ENCODE data around the gene RFNG.
A peak's percentile ranks its signal among the peaks of the same experiment; 100 is the strongest.

The RFNG gene

DNA sequence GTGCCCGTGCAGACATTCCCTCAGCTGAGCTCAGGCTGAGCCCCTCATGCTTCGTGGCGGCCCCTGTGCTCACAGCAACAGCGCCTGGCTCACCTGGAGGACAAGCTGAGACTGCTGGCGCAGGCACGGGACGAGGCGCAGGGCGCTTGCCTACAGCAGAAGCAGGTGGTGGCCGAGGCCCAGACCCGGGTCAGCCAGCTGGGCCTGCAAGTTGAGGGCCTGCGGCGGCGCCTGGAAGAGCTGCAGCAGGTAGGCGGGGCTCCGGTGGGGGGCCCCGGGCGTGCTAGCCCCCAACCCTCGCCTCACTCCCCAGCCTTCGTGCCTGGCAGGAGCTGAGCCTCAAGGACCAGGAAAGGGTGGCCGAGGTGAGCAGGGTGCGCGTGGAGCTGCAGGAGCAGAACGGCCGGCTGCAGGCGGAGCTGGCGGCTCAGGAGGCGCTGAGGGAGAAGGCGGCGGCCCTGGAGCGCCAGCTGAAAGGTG lies 21.6 kb downstream of the RFNG start:
- H3K9me3 Mint-ChIP-seq, result no peaks in the 10 kb centered on the region
- DNase-seq, result no peak
- H3K27ac Mint-ChIP-seq, result no peak overlapping the region
- peaks cover 25% of the 10 kb centered on the region for H3K4me1 Mint-ChIP-seq
- peaks cover 14% of the 10 kb centered on the region for H3K36me3 Mint-ChIP-seq
- peak overlapping the region; percentile 48 for H3K4me3 Mint-ChIP-seq
- H3K27me3 Mint-ChIP-seq, result peaks cover 14% of the 10 kb centered on the region
- CTCF ChIA-PET, result interaction anchor here (0.8 to 2.5 kb wide), 12 partner anchors 8 to 320 kb away, joined by 3 to 16 read pairs (median 4); partner anchors contain the start of gene CENPX

DNA sequence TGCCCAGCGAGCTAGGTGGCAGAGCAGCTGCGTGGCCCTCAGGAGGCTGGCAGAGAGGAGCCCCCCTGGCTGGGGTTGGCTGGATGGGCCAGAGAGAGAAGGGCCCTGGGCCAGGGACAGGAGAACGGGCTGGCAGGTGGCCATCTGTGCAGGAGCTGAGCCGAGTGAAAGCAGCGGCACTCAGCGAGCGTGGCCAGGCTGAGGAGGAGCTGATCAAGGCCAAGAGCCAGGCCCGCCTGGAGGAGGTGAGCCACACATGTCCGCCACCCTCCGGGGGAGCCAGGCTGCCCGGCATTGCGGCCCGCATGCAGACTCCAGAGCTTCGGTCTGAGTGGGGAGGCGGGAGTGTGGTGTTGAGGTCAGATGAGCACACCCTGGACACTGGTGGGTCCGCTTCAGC lies 22.2 kb downstream of the RFNG start:
- no peaks in the 10 kb centered on the region for H3K9me3 Mint-ChIP-seq
- CTCF ChIA-PET, result interaction anchor here (1.3 to 2.5 kb wide), 5 partner anchors 9 to 209 kb away, joined by 6 to 16 read pairs (median 10); no protein-coding TSS in a partner anchor
- H3K27ac Mint-ChIP-seq, result no peak overlapping the region
- peaks cover 14% of the 10 kb centered on the region for H3K27me3 Mint-ChIP-seq
- peaks cover 26% of the 10 kb centered on the region for H3K4me1 Mint-ChIP-seq
- no peak for DNase-seq
- peaks cover 14% of the 10 kb centered on the region for H3K36me3 Mint-ChIP-seq
- peak overlapping the region; percentile 48 for H3K4me3 Mint-ChIP-seq

DNA sequence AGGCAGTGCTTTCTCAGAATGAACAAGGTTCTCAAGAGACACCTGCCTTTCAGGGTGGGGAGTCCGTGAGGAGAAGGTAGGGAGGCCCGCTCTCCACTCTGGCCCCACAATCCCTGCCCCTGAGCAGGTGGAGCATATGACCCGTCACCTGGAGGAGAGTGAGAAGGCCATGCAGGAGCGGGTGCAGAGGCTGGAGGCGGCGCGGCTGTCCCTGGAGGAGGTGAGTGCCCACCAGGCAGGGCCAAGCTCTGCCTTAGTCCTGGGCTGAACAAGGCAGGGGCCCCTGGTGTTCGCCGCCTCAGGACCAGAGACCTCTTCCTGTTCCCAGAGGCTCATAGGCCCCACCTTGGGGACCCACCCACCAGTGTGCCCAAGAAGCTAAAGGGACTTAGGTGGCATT lies 22.6 kb downstream of the RFNG start:
- Mint-ChIP-seq H3K36me3 (peaks cover 14% of the 10 kb centered on the region), H3K4me1 (peaks cover 30% of the 10 kb centered on the region), H3K27me3 (peaks cover 14% of the 10 kb centered on the region), H3K4me3 (peak overlapping the region; percentile 18), H3K27ac (no peak overlapping the region), H3K9me3 (no peaks in the 10 kb centered on the region)
- no peak for DNase-seq
- CTCF ChIA-PET, result interaction anchor here (1.3 to 2.5 kb wide), 4 partner anchors 9 to 128 kb away, joined by 6 to 16 read pairs (median 11); no protein-coding TSS in a partner anchor

DNA sequence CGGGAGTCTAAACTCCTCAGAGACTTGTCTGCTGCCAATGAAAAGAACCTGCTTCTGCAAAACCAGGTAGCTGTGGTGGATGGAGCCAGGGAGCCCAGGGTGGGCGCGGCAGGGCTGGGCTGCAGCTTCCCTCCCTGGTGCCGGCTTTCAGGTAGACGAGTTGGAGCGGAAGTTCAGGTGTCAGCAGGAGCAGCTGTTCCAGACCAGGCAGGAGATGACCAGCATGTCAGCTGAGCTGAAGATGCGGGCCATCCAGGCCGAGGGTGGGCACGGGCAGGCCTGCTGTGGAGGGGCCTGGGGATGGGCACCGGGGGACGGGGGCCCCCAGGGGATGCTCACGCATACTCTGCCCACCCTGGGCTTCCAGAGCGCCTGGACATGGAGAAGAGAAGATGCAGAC lies 23.4 kb downstream of the RFNG start:
- no peak overlapping the region for H3K27ac Mint-ChIP-seq
- H3K4me3 Mint-ChIP-seq, result no peak overlapping the region
- CTCF ChIA-PET, result interaction anchor here (2.1 kb wide), 1 partner anchor 9 kb away, joined by 7 read pairs; the partner anchor contains the start of gene DCXR
- peaks cover 14% of the 10 kb centered on the region for H3K36me3 Mint-ChIP-seq
- peaks cover 12% of the 10 kb centered on the region for H3K27me3 Mint-ChIP-seq
- peaks cover 33% of the 10 kb centered on the region for H3K4me1 Mint-ChIP-seq
- DNase-seq, result no peak
- no peaks in the 10 kb centered on the region for H3K9me3 Mint-ChIP-seq

- no peak for DNase-seq
- Mint-ChIP-seq H3K9me3 (no peaks in the 10 kb centered on the region), H3K27ac (no peak overlapping the region), H3K27me3 (no peaks in the 10 kb centered on the region), H3K36me3 (peaks cover 15% of the 10 kb centered on the region), H3K4me1 (peaks cover 47% of the 10 kb centered on the region), H3K4me3 (peak overlapping the region; percentile 15)
- CTCF ChIA-PET, result interaction anchor here (1.7 kb wide), 1 partner anchor 66 kb away, joined by 8 read pairs; no protein-coding TSS in a partner anchor
Measured at GRCh38 chr17:82025401-82026107, 26.1 kb downstream of the RFNG start.

GRCh38 chr17:82024859-82025258 lies 26.8 kb downstream of the RFNG start:
- Mint-ChIP-seq H3K27ac (no peak overlapping the region), H3K4me3 (no peak overlapping the region), H3K4me1 (peaks cover 50% of the 10 kb centered on the region), H3K9me3 (no peaks in the 10 kb centered on the region), H3K36me3 (peaks cover 15% of the 10 kb centered on the region), H3K27me3 (no peaks in the 10 kb centered on the region)
- CTCF ChIA-PET, result no interaction called here
- no peak for DNase-seq

- no peaks in the 10 kb centered on the region for H3K9me3 Mint-ChIP-seq
- H3K36me3 Mint-ChIP-seq, result peaks cover 12% of the 10 kb centered on the region
- H3K27me3 Mint-ChIP-seq, result no peaks in the 10 kb centered on the region
- DNase-seq, result peak; percentile 47
- H3K4me1 Mint-ChIP-seq, result peaks cover 46% of the 10 kb centered on the region
- peak overlapping the region; percentile 83 for H3K4me3 Mint-ChIP-seq
- H3K27ac Mint-ChIP-seq, result no peak overlapping the region
- CTCF ChIA-PET, result interaction anchor here (0.9 to 6.0 kb wide), 4 partner anchors 14 to 242 kb away, joined by 3 to 103 read pairs (median 4); partner anchors contain the start of genes DCXR and NOTUM
Measured at GRCh38 chr17:82023447-82024241, 28.0 kb downstream of the RFNG start.

DNA sequence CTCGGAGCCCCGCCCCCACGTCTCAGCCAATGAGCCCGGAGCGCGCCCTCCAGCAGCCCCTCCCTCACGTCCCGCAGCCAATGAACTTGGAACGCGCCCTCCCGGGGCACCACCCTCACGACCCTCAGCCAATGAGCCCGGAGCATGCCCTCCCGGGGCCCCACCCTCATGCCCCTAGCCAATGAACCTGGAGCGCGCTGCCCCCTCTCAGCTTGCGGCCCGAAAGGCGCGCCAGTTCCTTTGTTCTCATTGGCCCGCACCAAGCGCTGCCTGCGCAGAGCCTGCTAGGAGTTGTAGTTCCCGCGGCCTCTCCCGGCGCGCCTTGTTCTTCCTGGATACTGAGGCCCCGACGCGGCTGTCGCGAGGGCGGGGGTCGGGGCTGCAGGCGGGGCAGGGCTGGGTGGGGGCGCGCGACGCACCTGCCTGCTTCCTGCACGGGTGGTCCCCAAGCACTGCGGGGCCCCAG lies 28.6 kb downstream of the RFNG start, which contains the start of gene LRRC45:
TSS of gene LRRC45 (plus strand) at position 325 of the 466 bp plus-strand sequence. CDS start 339 bp downstream, outside the sequence.
- peak; percentile 100 for DNase-seq
- peaks cover 49% of the 10 kb centered on the region for H3K4me1 Mint-ChIP-seq
- H3K27ac Mint-ChIP-seq, result peak within 1 kb of the TSS; percentile 81
- no peaks in the 10 kb centered on the region for H3K9me3 Mint-ChIP-seq
- peak within 1 kb of the TSS; percentile 83 for H3K4me3 Mint-ChIP-seq
- CTCF ChIA-PET, result interaction anchor here (0.9 to 6.0 kb wide), 7 partner anchors 7 to 242 kb away, joined by 3 to 103 read pairs (median 6); partner anchors contain the start of genes DCXR and NOTUM
- H3K36me3 Mint-ChIP-seq, result peaks cover 13% of the 10 kb centered on the region
- H3K27me3 Mint-ChIP-seq, result no peaks in the 10 kb centered on the region

- peak within 1 kb of the TSS; percentile 83 for H3K4me3 Mint-ChIP-seq
- CTCF ChIA-PET, result interaction anchor here (0.9 to 6.0 kb wide), 9 partner anchors 8 to 243 kb away, joined by 3 to 103 read pairs (median 4); partner anchors contain the start of genes DCXR and NOTUM
- no peak for DNase-seq
Measured at GRCh38 chr17:82022310-82022980, 29.2 kb downstream of the RFNG start, which contains the start of gene CENPX. Gene CENPX, minus strand, starts transcription at chr17:82022878. Its CDS starts 17 bp downstream, at chr17:82022861.

DNA sequence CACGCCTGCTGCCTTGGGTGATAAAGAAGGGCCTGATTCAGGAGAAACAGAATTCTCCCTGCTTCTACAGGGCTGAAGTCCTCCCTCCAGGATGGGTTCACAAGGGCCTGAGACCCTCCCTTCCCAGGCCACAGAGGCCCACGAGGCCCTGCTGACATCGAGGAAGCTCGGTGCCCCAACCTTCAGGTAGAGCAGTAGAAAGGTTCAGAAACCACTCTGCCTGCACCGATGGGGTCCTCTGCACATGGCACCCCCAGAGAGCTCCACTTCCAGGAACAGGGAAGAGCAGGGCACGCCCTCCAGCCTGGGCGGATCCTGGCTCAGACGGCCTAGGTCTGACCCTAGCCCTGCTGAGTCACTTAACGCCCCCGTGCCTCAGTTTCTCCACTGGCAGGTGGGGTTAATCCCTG lies 29.7 kb downstream of the RFNG start:
- no peaks in the 10 kb centered on the region for H3K9me3 Mint-ChIP-seq
- peaks cover 41% of the 10 kb centered on the region for H3K4me1 Mint-ChIP-seq
- H3K27ac Mint-ChIP-seq, result peak overlapping the region; percentile 81
- H3K27me3 Mint-ChIP-seq, result no peaks in the 10 kb centered on the region
- H3K4me3 Mint-ChIP-seq, result peak overlapping the region; percentile 81
- no peak for DNase-seq
- H3K36me3 Mint-ChIP-seq, result peaks cover 10% of the 10 kb centered on the region
- CTCF ChIA-PET, result interaction anchor here (0.9 to 6.0 kb wide), 9 partner anchors 8 to 287 kb away, joined by 3 to 103 read pairs (median 4); partner anchors contain the start of gene NOTUM

More at GRCh38 chr17:82022310-82022980, 29.2 kb downstream of the RFNG start, which contains the start of gene CENPX:
- peaks cover 13% of the 10 kb centered on the region for H3K36me3 Mint-ChIP-seq
- H3K9me3 Mint-ChIP-seq, result no peaks in the 10 kb centered on the region
- H3K4me1 Mint-ChIP-seq, result peaks cover 46% of the 10 kb centered on the region
- H3K27ac Mint-ChIP-seq, result peak within 1 kb of the TSS; percentile 81
- no peaks in the 10 kb centered on the region for H3K27me3 Mint-ChIP-seq

DNA sequence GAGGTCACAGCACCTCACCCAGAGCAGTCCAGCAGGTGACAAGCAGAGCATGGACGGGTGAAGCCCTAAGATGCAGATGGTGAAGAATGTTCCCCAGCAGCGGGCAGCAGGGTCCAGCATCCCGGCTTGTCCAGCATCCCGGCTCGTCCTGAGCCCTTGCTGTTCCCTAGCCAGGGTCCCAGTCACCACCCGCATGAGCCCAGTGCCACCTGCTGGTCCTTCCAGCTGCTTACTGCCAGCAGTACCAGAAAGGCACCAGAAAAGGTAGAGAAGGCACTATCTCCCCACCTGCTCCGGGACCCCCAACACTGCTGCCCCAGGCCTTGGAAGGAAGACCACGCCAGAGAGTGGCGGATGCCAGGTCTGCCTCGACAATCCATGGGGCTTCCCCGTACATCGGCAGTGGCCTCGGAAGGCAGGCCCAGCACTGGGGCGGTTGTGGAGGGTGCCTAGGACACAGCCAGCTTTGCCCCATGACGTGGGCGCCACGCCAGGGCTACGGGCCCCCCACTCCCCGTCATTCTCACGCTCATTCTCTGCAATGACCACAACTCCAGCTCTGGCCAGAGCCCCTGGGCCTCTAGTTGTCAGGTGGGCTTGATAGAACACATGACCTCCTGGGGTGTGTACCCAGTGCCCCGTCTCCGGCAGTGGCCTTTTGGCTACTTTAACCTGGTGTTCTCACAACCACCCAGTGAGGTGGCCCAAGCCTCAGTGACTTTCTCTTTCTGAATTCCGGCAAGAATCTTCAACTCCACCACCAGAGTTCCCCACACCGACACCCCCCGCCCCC lies 30.3 kb downstream of the RFNG start:
- H3K4me1 Mint-ChIP-seq, result peaks cover 39% of the 10 kb centered on the region
- peak; percentile 81 for DNase-seq
- H3K27ac Mint-ChIP-seq, result peak overlapping the region; percentile 81
- H3K9me3 Mint-ChIP-seq, result no peaks in the 10 kb centered on the region
- peak overlapping the region; percentile 81 for H3K4me3 Mint-ChIP-seq
- H3K27me3 Mint-ChIP-seq, result no peaks in the 10 kb centered on the region
- CTCF ChIA-PET, result interaction anchor here (0.6 to 6.0 kb wide), 14 partner anchors 9 to 329 kb away, joined by 3 to 103 read pairs (median 4); partner anchors contain the start of gene NOTUM
- peaks cover 10% of the 10 kb centered on the region for H3K36me3 Mint-ChIP-seq

- Mint-ChIP-seq H3K27ac (peak overlapping the region; percentile 64), H3K9me3 (no peaks in the 10 kb centered on the region), H3K27me3 (no peaks in the 10 kb centered on the region), H3K36me3 (peaks cover 10% of the 10 kb centered on the region), H3K4me3 (peak overlapping the region; percentile 28), H3K4me1 (peaks cover 35% of the 10 kb centered on the region)
- CTCF ChIA-PET, result interaction anchor here (0.9 to 6.0 kb wide), 15 partner anchors 9 to 330 kb away, joined by 3 to 103 read pairs (median 4); partner anchors contain the start of gene NOTUM
- no peak for DNase-seq
Measured at GRCh38 chr17:82020572-82021106, 31.0 kb downstream of the RFNG start.

Measured in activated naive CD4-positive, alpha-beta T cell treated with anti-CD3 and anti-CD28 coated beads, Interleukin-2, amount 10 ng/mL, durations not matched to agents 7 days and 5 days (primary cell).